COLO829 (cell line): ENCODE measurements around the gene CMTM8.

Experiments
- DNase-seq: peaks from one replicate; pipeline ENCODE4 v3.0.0; 2012; ENCODE audit warnings: low spot score

Gene CMTM8

GRCh38 chr3:32307591-32307990 lies 69.1 kb downstream of the CMTM8 start:
- no peak for DNase-seq

GRCh38 chr3:32308378-32308777 lies 69.9 kb downstream of the CMTM8 start:
- no peak for DNase-seq

GRCh38 chr3:32309654-32310242 lies 71.3 kb downstream of the CMTM8 start:
- no peak for DNase-seq

- DNase-seq = no peak
Observed at GRCh38 chr3:32310336-32310735, 71.9 kb downstream of the CMTM8 start.

GRCh38 chr3:32310918-32311839 lies 72.7 kb downstream of the CMTM8 start:
- DNase-seq = peak; percentile 77

GRCh38 chr3:32312251-32312650 lies 73.8 kb downstream of the CMTM8 start:
- no peak for DNase-seq

GRCh38 chr3:32313169-32313568 lies 74.7 kb downstream of the CMTM8 start:
- DNase-seq = no peak

GRCh38 chr3:32313723-32314473 lies 75.4 kb downstream of the CMTM8 start:
- DNase-seq = no peak

GRCh38 chr3:32315441-32315840 lies 77.0 kb downstream of the CMTM8 start:
- no peak for DNase-seq

- DNase-seq = no peak
Observed at GRCh38 chr3:32316319-32316718, 77.8 kb downstream of the CMTM8 start.

GRCh38 chr3:32316976-32317375 lies 78.5 kb downstream of the CMTM8 start:
- no peak for DNase-seq

- DNase-seq = no peak
Observed at GRCh38 chr3:32319607-32320006, 81.1 kb downstream of the CMTM8 start.

GRCh38 chr3:32320080-32320479 lies 81.6 kb downstream of the CMTM8 start:
- no peak for DNase-seq

- DNase-seq = no peak
Observed at GRCh38 chr3:32321095-32321790, 82.8 kb downstream of the CMTM8 start.

- no peak for DNase-seq
Observed at GRCh38 chr3:32322311-32322710, 83.8 kb downstream of the CMTM8 start.

GRCh38 chr3:32323604-32324003 lies 85.1 kb downstream of the CMTM8 start:
- no peak for DNase-seq

GRCh38 chr3:32325201-32325600 lies 86.7 kb downstream of the CMTM8 start:
- no peak for DNase-seq

GRCh38 chr3:32325927-32326326 lies 87.4 kb downstream of the CMTM8 start:
- DNase-seq = no peak

GRCh38 chr3:32326795-32327194 lies 88.3 kb downstream of the CMTM8 start:
- no peak for DNase-seq

GRCh38 chr3:32334675-32335074 lies 96.2 kb downstream of the CMTM8 start:
- DNase-seq = no peak

GRCh38 chr3:32335365-32336112 lies 97.1 kb downstream of the CMTM8 start:
- DNase-seq = no peak

GRCh38 chr3:32336113-32336498 lies 97.6 kb downstream of the CMTM8 start:
- DNase-seq = no peak
